Keratinocyte (primary cell): Measurements from ENCODE around the gene L1CAM. TPM values are rescaled to one million over a fixed set of nuclear protein-coding genes. Genes with fewer than 3 reads are reported as not detected.

Source experiments
- DNase-seq: peaks from one replicate; pipeline ENCODE4 v3.0.0-alpha.2; 2011; ENCODE audit warnings: low read depth, missing footprints, low spot score
- FAIRE-seq: peaks from 2 replicates; lab custom pipeline; 2011; peaks lifted over from hg19 to GRCh38; lab: Jason Lieb, UNC
- H2AFZ ChIP-seq: 2 replicates; pipeline ENCODE4 v1.6.0; 2012; ENCODE audit warnings: low read length, control low read depth, inconsistent platforms; ENCODE audit not compliant: control insufficient read depth
- H3K27ac ChIP-seq: 2 replicates; pipeline ENCODE4 v1.5.1; 2011; ENCODE audit warnings: low read length; ENCODE audit not compliant: control insufficient read depth, insufficient read depth
- H3K27me3 ChIP-seq: 3 replicates; pipeline ENCODE4 v1.6.0; 2011; ENCODE audit warnings: low read length; ENCODE audit not compliant: control insufficient read depth, insufficient read depth; ENCODE audit errors: extremely low read depth
- H3K36me3 ChIP-seq, 2 experiments: 2 replicates in 1 of 2; 3 replicates in 1 of 2; pipeline ENCODE4 v1.5.1; 2011; ENCODE audit warnings: low read length in 2 of 2, mild to moderate bottlenecking in 1 of 2; ENCODE audit not compliant: control insufficient read depth in 2 of 2, insufficient read depth in 2 of 2; ENCODE audit errors: extremely low read depth in 1 of 2
- H3K4me1 ChIP-seq: 3 replicates; pipeline ENCODE4 v1.5.1; 2011; ENCODE audit warnings: low read length; ENCODE audit not compliant: control insufficient read depth, insufficient read depth; ENCODE audit errors: extremely low read depth
- H3K4me2 ChIP-seq: 3 replicates; pipeline ENCODE4 v1.6.0; 2011; ENCODE audit warnings: low read depth, low read length; ENCODE audit not compliant: control insufficient read depth, insufficient read depth; ENCODE audit errors: extremely low read depth
- H3K4me3 ChIP-seq, 3 experiments: fragments of 200-600 bp in 1 of 3; sonication (generic) in 1 of 3; 2 replicates in 2 of 3; 3 replicates in 1 of 3; pipeline ENCODE4 v1.5.1; 2011 to 2016; ENCODE audit warnings: low read length in 3 of 3, mild to moderate bottlenecking in 3 of 3, control low read depth in 2 of 3, inconsistent platforms in 1 of 3, low read depth in 1 of 3, mixed read lengths in 1 of 3, mixed run types in 1 of 3, moderate library complexity in 1 of 3; ENCODE audit not compliant: control insufficient read depth in 2 of 3, insufficient read depth in 2 of 3; ENCODE audit errors: extremely low read depth in 1 of 3
- H3K79me2 ChIP-seq: 2 replicates; pipeline ENCODE4 v1.6.0; 2012; ENCODE audit warnings: low read length; ENCODE audit not compliant: control insufficient read depth, insufficient read depth
- H3K9ac ChIP-seq: 3 replicates; pipeline ENCODE4 v1.6.0; 2011; ENCODE audit warnings: low read length; ENCODE audit not compliant: control insufficient read depth, insufficient read depth; ENCODE audit errors: extremely low read depth
- H3K9me1 ChIP-seq: 3 replicates; pipeline ENCODE4 v1.6.0; 2011; ENCODE audit warnings: low read length; ENCODE audit not compliant: control insufficient read depth, insufficient read depth; ENCODE audit errors: extremely low read depth
- H3K9me3 ChIP-seq: 2 replicates; pipeline ENCODE4 v1.5.1; 2012; ENCODE audit warnings: low read depth, low read length; ENCODE audit not compliant: control insufficient read depth
- H4K20me1 ChIP-seq: 3 replicates; pipeline ENCODE4 v1.6.0; 2011; ENCODE audit warnings: low read length; ENCODE audit not compliant: control insufficient read depth, insufficient read depth; ENCODE audit errors: extremely low read depth
- EZH2 ChIP-seq: IDR thresholded peaks from one replicate; pipeline ENCODE4 v1.6.1; 2012; ENCODE audit warnings: inconsistent platforms, mild to moderate bottlenecking, low read length, moderate library complexity
- dilution Hi-C: fragments of 300-500 bp; cut with MboI; formaldehyde crosslinking; loops from one replicate; pipeline ENCODE4 v1.7.0; 2020; ENCODE audit warnings: low sequenced_read_pairs; ENCODE audit not compliant: extremely low pct_ligation_motif_present
- polyA plus RNA-seq, 5 experiments: library from polyadenylated mRNA; depleted of rRNA in 3 of 5; stranded (reverse) in 3 of 5; stranded (forward) in 1 of 5; unstranded in 1 of 5; fragments of >200 nt; gene quantifications; 1 replicate in 1 of 5; 2 replicates in 3 of 5; 3 replicates in 1 of 5; pipeline versions ENCODE4 v1.2.1 to v1.2.3, GENCODE V29; 2011 to 2012; ENCODE audit warnings: missing spikeins in 2 of 5, low read depth in 1 of 5, low replicate concordance in 1 of 5
- TF ChIP-seq, protein P1 (sequence below), 3 experiments: IDR thresholded peaks in 1 of 3; conservative IDR thresholded peaks in 1 of 3; optimal IDR thresholded peaks in 1 of 3; 2 replicates in 2 of 3; 3 replicates in 1 of 3; pipeline versions ENCODE3 to v1.5.1; 2011; ENCODE audit warnings: low read length in 3 of 3, mild to moderate bottlenecking in 3 of 3, moderate library complexity in 2 of 3, control low read depth in 1 of 3, inconsistent platforms in 1 of 3; ENCODE audit not compliant: insufficient read depth in 2 of 3; ENCODE audit errors: extremely low read depth in 1 of 3

Gene L1CAM
- polyA plus RNA-seq, 1 donor (not counting 4 experiments of a cell fraction or from before 2014, with no cell fraction given) = 18.2 TPM

DNA sequence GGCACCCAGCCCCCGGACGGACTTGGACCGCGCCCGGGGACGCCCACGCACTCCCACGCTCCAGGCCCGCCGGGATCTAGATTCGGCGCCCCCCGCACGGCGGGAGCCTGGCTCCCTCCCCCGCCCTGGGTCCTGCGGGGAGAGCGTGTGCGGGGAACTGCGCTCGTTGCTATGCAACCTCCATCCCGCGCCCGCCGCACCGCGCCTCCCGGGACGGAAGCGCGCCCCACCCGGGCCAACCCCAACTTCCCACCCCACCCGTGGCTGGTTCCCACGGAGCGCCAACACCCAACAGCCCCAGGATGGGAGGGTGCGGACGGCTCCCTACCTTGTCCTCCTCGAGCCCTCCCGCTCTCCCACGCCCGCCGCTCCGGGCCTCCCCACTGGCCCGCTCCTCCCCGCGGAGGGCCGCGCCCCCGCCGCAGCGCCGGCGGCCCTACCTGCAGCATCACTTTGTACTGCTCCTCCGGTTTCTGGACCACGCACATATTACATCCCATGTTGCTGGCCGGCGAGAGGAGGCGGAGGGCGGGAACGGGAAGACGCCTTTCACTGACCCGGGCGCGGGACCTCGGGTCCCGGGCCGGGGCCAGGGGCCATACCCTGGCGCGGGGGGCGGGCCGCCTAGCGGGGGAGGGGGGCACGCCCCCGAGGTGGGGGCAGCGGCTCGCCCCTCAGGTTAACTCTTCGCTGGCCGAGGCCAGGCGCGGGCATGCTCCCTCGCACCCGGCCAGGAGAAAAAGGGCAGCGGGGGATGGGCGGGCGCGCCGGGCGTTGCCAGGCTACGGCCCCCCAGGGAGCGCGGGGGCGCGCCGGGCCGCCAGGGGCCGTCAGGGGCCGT lies 56.0 kb downstream of the L1CAM start, which contains the start of gene PDZD4:
Gene PDZD4, minus strand, starts transcription at position 746 of the 841 bp plus-strand sequence. Its CDS starts 246 bp downstream, at position 500.
- Histone ChIP-seq H3K9me1 (no peaks in the 10 kb centered on the region), H3K4me1 (no peaks in the 10 kb centered on the region), H3K27ac (no peak within 1 kb of the TSS), H3K36me3 (no peaks in the 10 kb centered on the region), H3K4me2 (no peak within 1 kb of the TSS), H3K79me2 (no peaks in the 10 kb centered on the region), H4K20me1 (no peaks in the 10 kb centered on the region), H3K4me3 (no peak within 1 kb of the TSS), H3K9me3 (no peaks in the 10 kb centered on the region), H3K9ac (no peak within 1 kb of the TSS), H2AFZ (no peak within 1 kb of the TSS), H3K27me3 (peaks cover 46% of the 10 kb centered on the region)
- no peak for DNase-seq
- dilution Hi-C loops = no loop called here
- TF ChIP-seq, protein P1, sequence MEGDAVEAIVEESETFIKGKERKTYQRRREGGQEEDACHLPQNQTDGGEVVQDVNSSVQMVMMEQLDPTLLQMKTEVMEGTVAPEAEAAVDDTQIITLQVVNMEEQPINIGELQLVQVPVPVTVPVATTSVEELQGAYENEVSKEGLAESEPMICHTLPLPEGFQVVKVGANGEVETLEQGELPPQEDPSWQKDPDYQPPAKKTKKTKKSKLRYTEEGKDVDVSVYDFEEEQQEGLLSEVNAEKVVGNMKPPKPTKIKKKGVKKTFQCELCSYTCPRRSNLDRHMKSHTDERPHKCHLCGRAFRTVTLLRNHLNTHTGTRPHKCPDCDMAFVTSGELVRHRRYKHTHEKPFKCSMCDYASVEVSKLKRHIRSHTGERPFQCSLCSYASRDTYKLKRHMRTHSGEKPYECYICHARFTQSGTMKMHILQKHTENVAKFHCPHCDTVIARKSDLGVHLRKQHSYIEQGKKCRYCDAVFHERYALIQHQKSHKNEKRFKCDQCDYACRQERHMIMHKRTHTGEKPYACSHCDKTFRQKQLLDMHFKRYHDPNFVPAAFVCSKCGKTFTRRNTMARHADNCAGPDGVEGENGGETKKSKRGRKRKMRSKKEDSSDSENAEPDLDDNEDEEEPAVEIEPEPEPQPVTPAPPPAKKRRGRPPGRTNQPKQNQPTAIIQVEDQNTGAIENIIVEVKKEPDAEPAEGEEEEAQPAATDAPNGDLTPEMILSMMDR (optimal IDR thresholded peaks at IDR 0.05 in 1 of 3, IDR thresholded peaks at IDR 0.05 in 1 of 3, conservative IDR thresholded peaks at IDR 0.05 in 1 of 3; ENCODE audit: extremely low read depth in 1 of 3, insufficient read depth in 2 of 3, low read length in 3 of 3) = no peak
- peak; percentile 74 for TF ChIP-seq EZH2
- no peak for FAIRE-seq

DNA sequence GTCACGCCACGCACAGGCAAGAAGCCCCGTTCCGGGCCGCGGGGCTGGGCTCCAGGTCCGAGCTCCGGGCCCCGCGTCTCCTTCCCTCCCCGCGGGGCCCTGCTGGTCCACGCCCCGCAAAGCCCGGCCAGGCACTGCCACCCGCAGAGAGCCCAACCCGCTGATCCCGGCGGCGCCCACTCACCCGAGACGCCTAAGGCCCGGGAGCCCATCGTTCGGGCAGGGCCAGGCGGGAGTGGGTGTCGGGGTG lies 56.5 kb downstream of the L1CAM start:
- Histone ChIP-seq H3K9ac (no peak overlapping the region), H3K4me2 (no peak overlapping the region), H3K9me1 (no peaks in the 10 kb centered on the region), H3K9me3 (no peaks in the 10 kb centered on the region), H2AFZ (no peak overlapping the region), H3K36me3 (no peaks in the 10 kb centered on the region), H3K27ac (no peak overlapping the region), H3K4me3 (no peak overlapping the region), H4K20me1 (no peaks in the 10 kb centered on the region), H3K79me2 (no peaks in the 10 kb centered on the region), H3K4me1 (no peaks in the 10 kb centered on the region), H3K27me3 (peaks cover 46% of the 10 kb centered on the region)
- dilution Hi-C loops = no loop called here
- TF ChIP-seq, protein P1 (optimal IDR thresholded peaks at IDR 0.05 in 1 of 3, IDR thresholded peaks at IDR 0.05 in 1 of 3, conservative IDR thresholded peaks at IDR 0.05 in 1 of 3; ENCODE audit: extremely low read depth in 1 of 3, insufficient read depth in 2 of 3, low read length in 3 of 3) = no peak
- TF ChIP-seq EZH2 = no peak
- DNase-seq (no peak), FAIRE-seq (no peak)
